Endometrium (tissue), 2 donors: ENCODE results near the gene HES3.

Experiments used
- FAIRE-seq: peaks from 2 replicates; lab custom pipeline; 2012; peaks lifted over from hg19 to GRCh38; lab: Jason Lieb, UNC
- donor health status: control.
- donor health status: control.

HES3 gene

DNA sequence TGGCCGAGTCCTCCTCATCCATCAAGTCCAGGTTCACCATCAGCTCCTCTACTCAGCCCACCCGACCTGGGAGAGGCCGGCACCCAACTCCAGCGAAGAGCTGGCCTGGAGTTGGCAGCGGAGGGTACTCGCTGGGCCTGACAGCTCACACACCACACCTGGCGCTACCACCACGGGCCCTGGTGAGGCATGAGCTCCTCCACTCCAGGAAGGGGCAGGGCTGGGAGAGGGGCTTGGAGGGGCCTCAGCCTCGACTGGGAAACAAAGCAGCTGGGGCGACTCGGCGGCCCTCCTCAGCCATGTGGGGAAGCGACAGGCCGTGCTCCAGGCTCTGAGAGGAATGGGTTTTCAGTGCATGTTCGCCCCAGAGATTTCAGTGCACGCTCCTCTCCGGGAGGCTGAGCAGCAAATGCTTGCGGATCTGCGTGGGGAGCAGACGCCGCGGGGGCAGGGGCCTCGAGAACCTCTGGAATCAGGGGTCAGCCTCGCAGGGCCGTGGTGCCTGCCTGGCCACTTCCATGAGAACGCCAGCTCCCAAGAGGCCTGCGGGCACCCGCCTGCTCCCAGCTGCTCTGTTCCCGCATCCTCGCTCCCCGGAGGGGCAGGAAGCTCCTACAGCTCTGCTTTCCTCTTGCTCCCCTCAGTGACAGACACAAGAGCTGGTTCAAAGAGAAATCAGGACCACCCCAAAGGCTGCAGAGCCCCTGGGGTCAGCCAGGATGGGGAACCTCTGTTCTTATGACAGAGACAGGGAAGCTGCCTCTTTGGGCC is 35.8 kb downstream of the HES3 start:
- FAIRE-seq: no peak

DNA sequence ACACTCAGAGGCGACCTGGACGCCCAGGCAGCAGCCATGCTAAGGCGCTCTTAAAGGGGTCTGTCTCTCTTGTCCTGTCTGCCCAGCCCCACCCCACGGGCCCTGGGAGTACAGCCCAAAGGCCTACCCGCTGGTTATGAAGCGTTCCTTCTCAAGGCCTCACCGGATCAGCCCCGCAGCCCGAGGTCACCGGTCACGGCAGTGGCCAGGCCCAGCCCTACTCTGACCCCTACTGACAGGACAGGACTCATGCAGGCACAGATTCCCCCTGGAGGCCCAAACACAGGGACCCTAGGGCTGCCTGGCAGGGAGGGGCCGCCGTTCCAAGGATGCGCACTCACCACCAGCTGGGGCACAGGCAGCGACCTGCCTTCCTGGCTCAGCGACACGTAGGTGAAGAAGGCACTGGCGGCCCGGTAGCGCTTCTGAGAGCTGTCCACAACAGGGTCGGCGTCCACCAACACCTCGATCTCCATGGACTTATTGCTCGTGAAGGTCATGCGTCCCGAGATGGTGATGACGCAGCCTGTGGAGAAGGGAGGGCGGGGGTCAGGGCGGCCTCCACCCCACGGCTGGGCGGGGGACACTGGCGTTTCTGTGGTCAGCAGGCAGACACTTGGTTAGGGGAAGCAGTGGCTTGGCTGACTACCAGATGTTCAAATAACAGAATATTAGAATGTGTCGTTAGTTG is 36.9 kb downstream of the HES3 start:
- no peak for FAIRE-seq

DNA sequence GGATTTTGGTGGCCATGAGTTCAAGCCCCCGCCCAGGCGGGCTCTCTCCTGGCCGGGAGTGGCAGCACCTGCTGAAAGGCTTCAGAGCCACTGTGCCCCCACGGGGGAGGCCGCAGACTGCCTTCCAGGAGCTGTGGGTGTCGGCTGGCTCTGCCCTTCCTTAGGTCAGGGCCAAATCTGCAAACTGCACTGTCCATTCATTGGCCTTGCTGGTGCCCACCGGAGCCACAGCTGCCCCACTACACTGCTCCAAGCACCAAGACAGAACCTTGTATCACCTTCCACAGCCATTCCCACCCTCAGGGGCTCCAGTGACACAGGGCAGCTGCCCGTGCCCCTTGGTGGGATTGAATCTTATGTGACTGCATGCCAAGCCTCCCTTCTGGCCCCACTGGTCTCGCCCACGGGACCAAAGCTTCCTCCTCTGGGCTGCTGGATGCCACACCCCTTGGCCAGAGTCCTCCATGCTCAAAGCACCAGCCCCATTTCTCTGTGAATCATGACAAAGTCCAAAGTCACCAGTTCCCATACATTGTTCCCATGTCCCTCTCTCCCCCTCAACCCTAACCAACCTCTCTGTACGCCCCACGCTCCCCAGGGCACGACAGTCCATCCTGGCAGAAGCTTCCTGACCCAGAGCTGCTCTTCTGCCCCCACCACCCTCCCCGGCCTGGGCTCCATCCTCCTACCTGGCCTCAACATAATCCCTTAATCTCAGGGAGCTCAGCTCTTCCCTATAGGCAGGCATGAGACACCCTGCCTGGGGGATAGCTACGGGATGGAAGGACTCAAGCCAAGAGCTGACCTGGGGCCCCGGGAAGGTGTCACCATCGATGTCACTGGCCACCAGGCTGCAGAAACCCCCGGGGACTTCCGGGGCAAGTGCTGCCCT is 37.8 kb downstream of the HES3 start:
- no peak for FAIRE-seq

GRCh38 chr1:6282577-6283270 is 38.7 kb downstream of the HES3 start:
- FAIRE-seq: no peak

GRCh38 chr1:6285336-6285735 is 41.4 kb downstream of the HES3 start:
- no peak for FAIRE-seq

GRCh38 chr1:6286266-6286665 is 42.3 kb downstream of the HES3 start:
- FAIRE-seq: no peak

DNA sequence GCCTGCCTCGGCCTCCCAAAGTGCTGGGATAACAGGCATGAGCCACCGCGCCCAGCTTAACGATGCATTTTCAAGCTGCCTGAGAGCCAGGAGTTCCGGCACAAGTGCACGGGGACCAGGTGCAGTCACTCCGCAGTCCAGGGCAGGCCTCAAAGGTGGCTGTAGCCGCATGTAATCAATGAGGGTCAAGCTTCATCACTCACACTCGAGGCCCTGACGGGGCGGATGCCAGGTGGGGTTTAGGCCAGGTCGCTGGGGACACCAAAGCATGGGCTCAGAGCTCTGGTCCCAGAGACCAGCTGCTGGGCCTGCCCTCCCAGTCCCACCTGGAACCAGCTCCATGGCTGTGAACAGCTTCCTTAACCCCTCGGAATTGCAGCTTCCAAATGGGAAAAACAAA is 43.0 kb downstream of the HES3 start:
- FAIRE-seq: no peak

GRCh38 chr1:6287431-6287886 is 43.5 kb downstream of the HES3 start:
- FAIRE-seq: no peak

- FAIRE-seq: no peak
Measured at GRCh38 chr1:6288026-6288425, 44.0 kb downstream of the HES3 start.

GRCh38 chr1:6288665-6289064 is 44.7 kb downstream of the HES3 start:
- no peak for FAIRE-seq

DNA sequence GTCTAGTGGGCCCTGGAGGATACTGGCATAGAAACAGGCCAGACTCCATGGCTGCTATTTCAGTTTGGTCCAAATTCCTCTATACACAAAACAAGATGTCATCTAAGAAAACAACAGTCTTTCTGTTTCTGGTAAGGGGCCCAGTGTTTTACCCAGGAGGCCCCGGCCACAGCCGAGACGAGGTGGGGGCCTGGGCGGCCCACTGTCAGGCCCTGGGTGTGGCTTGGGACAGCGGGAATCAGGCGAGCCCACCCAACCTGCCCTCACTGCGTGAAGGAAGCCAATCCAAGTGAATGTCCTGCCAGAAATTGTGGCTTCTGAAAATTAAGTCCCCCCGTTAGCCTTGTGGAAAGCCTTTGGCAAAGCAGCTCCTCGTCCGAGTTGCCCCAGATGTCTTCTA is 48.1 kb downstream of the HES3 start:
- FAIRE-seq: no peak

DNA sequence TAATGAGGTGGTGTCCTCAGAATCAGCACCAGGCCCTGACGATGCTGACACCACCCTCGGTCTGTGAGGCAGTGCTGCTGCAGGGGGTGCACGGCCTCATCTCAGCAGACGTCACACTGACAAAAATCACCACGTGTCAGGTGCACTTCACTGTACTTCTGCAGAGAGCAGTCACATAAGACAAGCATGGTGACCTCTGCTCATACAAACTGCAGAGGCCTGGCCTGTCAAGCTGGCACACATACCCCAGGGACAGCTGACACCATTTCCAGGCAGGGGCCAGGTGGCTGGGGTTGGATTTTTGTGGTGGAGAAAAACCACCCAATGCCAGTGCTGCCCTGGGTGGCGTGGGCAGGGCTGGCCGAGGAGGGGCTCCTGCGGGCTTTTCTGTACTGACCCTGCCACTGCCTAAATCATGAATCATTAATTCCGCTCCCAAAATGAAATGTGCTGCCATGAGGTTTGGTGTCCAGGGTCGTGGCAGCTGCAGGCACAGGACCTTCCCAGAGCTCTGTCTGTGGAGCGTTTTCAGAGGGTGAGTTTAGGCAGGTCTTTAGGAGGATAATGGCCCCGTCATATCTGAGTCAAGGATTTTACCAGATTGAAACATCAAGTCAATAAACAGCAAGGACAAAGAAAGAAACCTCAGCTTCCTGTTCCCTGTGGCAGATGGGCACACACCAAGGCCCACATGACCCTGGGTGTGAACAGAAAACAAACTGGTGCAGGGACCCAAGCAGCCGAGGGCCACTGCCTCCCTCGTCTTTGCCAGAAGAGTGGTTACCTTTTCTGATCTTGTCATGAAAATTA is 50.3 kb downstream of the HES3 start:
- FAIRE-seq: no peak

- no peak for FAIRE-seq
Measured at GRCh38 chr1:6294890-6295556, 51.0 kb downstream of the HES3 start.
